HCT116 (cell line): ENCODE data around the gene DNAJC1. TPM values are rescaled to one million over a fixed set of nuclear protein-coding genes. Genes with fewer than 3 reads are reported as not detected.

ENCODE experiments used
- ATAC-seq: fragments of 200-7000 bp; cut with Tn5 transposase; 2 replicates; pipeline ENCODE4 v1.9.1; 2020; ENCODE audit warnings: mild to moderate bottlenecking, moderate library complexity
- BruUV-seq: library from RNA; stranded (reverse); fragments of 400-500 nt; replicated peaks from 2 replicates; lab custom pipeline; 2021; lab: Mats Ljungman, UMichigan
- CTCF ChIA-PET: fragments of 300-600 bp; sonication (Branson Sonifier 250); formaldehyde crosslinking; loops from one replicate; lab custom pipeline; 2021; ENCODE audit warnings: antibody characterized with exemption; lab: Charles Lee
- POLR2A ChIA-PET: fragments of 300-600, 350-600 bp; sonication (Branson Sonifier 250); formaldehyde crosslinking; loops from one replicate; lab custom pipeline; 2021; ENCODE audit warnings: antibody characterized with exemption; lab: Charles Lee
- RAD21 ChIA-PET, 2 experiments: fragments of 300-600 bp; sonication (Branson Sonifier 250); formaldehyde crosslinking; loops; one replicate each; lab custom pipeline; 2023; ENCODE audit warnings: low total read pairs in 2 of 2; ENCODE audit not compliant: uncharacterized antibody in 2 of 2, unreplicated experiment in 2 of 2, low non-redundant PET in 1 of 2; lab: Charles Lee
- DNase-seq: peaks from one replicate; pipeline ENCODE4 v3.0.0-alpha.2; 2010; ENCODE audit warnings: low read depth, low spot score
- H2AFZ ChIP-seq: fragments of 200-600 bp; shearing (Covaris generic), sonication (generic); 2 replicates; pipeline ENCODE4 v1.6.1; 2017; ENCODE audit warnings: low read depth, mixed run types, mixed read lengths, antibody characterized with exemption, low read length; ENCODE audit not compliant: poor library complexity, severe bottlenecking
- H3K27ac ChIP-seq: 2 replicates; pipeline ENCODE4 v1.5.1; 2012; ENCODE audit warnings: low read depth, low read length
- H3K27me3 ChIP-seq: fragments of 200-600 bp; sonication (generic); 2 replicates; pipeline ENCODE4 v1.6.1; 2016; ENCODE audit warnings: mixed run types, low read length, mixed read lengths; ENCODE audit not compliant: insufficient read depth
- H3K36me3 ChIP-seq, 2 experiments: fragments of 200-500 bp in 1 of 2; fragments of 200-600 bp in 1 of 2; sonication (Bioruptor generic) in 1 of 2; sonication (generic) in 1 of 2; 2 replicates each; pipeline versions ENCODE4 v1.5.1 to v1.6.1; 2014 to 2016; ENCODE audit warnings: low read length in 2 of 2, inconsistent platforms in 1 of 2, mixed read lengths in 1 of 2, mixed run types in 1 of 2; ENCODE audit not compliant: insufficient read depth in 2 of 2, control insufficient read depth in 1 of 2
- H3K4me1 ChIP-seq, 2 experiments: fragments of 200-600 bp in 1 of 2; sonication (generic) in 1 of 2; 2 replicates each; pipeline versions ENCODE4 v1.5.1 to v1.6.1; 2012 to 2017; ENCODE audit warnings: low read length in 2 of 2, inconsistent platforms in 1 of 2, mild to moderate bottlenecking in 1 of 2, mixed read lengths in 1 of 2, mixed run types in 1 of 2, moderate library complexity in 1 of 2; ENCODE audit not compliant: insufficient read depth in 2 of 2, control insufficient read depth in 1 of 2
- H3K4me2 ChIP-seq: fragments of 200-600 bp; sonication (generic); 2 replicates; pipeline ENCODE4 v1.6.1; 2017; ENCODE audit warnings: mixed run types, low read length, mixed read lengths
- H3K4me3 ChIP-seq, 2 experiments: fragments of 200-600 bp in 1 of 2; sonication (generic) in 1 of 2; replicated peaks in 1 of 2; 2 replicates each; pipeline ENCODE4 v1.5.1; 2011 to 2016; ENCODE audit warnings: low read length in 2 of 2, control low read depth in 1 of 2, low read depth in 1 of 2, mild to moderate bottlenecking in 1 of 2, mixed read lengths in 1 of 2, mixed run types in 1 of 2
- H3K79me2 ChIP-seq: fragments of 200-600 bp; sonication (generic); 2 replicates; pipeline ENCODE4 v1.6.1; 2017; ENCODE audit warnings: mild to moderate bottlenecking, mixed run types, low read length, moderate library complexity, mixed read lengths; ENCODE audit not compliant: insufficient read depth
- H3K9ac ChIP-seq: fragments of 200-600 bp; sonication (generic); 2 replicates; pipeline ENCODE4 v1.6.1; 2016; ENCODE audit warnings: low read length, mixed read lengths
- H3K9me2 ChIP-seq: fragments of 200-600 bp; sonication (generic), shearing (Covaris generic); 2 replicates; pipeline ENCODE4 v1.6.1; 2017; ENCODE audit warnings: mixed run types, mild to moderate bottlenecking, moderate library complexity; ENCODE audit not compliant: insufficient read depth
- H3K9me3 ChIP-seq, 2 experiments: fragments of 200-500 bp in 1 of 2; fragments of 200-600 bp in 1 of 2; sonication (Bioruptor generic) in 1 of 2; sonication (generic) in 1 of 2; 2 replicates each; pipeline ENCODE4 v1.6.1; 2014 to 2017; ENCODE audit warnings: low read length in 2 of 2, mixed read lengths in 2 of 2, inconsistent platforms in 1 of 2, low read depth in 1 of 2, mild to moderate bottlenecking in 1 of 2, mixed run types in 1 of 2, moderate library complexity in 1 of 2; ENCODE audit not compliant: control insufficient read depth in 1 of 2, insufficient read depth in 1 of 2
- H4K20me1 ChIP-seq: fragments of 200-600 bp; sonication (generic), shearing (Covaris generic); 2 replicates; pipeline ENCODE4 v1.6.1; 2017; ENCODE audit warnings: mixed run types, mild to moderate bottlenecking, moderate library complexity; ENCODE audit not compliant: insufficient read depth
- CBX3 ChIP-seq: IDR thresholded peaks from 2 replicates; pipeline ENCODE4 v1.6.1; 2012; ENCODE audit warnings: low read depth
- CEBPB ChIP-seq: IDR thresholded peaks from 2 replicates; pipeline ENCODE4 v1.6.1; 2012; ENCODE audit warnings: low read depth
- EGR1 ChIP-seq: IDR thresholded peaks from 2 replicates; pipeline ENCODE4 v1.6.1; 2012; ENCODE audit warnings: low read depth
- ELF1 ChIP-seq: IDR thresholded peaks from 2 replicates; pipeline ENCODE4 v1.6.1; 2012; ENCODE audit warnings: low read depth, borderline replicate concordance
- EZH2 ChIP-seq: fragments of 200-600 bp; sonication (generic); IDR thresholded peaks from 2 replicates; pipeline ENCODE4 v1.6.1; 2017; ENCODE audit warnings: antibody characterized with exemption, mixed run types
- EZH2phosphoT487 ChIP-seq: fragments of 200-600 bp; IDR thresholded peaks from 2 replicates; pipeline ENCODE4 v1.6.1; 2018; ENCODE audit warnings: antibody characterized with exemption, borderline replicate concordance
- POLR2AphosphoS5 ChIP-seq: IDR thresholded peaks from 2 replicates; pipeline ENCODE4 v1.6.1; 2011; ENCODE audit warnings: mild to moderate bottlenecking, low read depth, low read length, moderate library complexity
- SIN3A ChIP-seq: IDR thresholded peaks from 2 replicates; pipeline ENCODE4 v1.6.1; 2012; ENCODE audit warnings: low read depth
- TCF7L2 ChIP-seq: IDR thresholded peaks from 2 replicates; pipeline ENCODE4 v1.7.0; 2011; ENCODE audit warnings: borderline replicate concordance, inconsistent platforms; ENCODE audit not compliant: insufficient read depth, insufficient read length; ENCODE audit errors: extremely low read depth
- ZFX ChIP-seq: fragments of 450-650 bp; IDR thresholded peaks from 2 replicates; pipeline ENCODE4 v1.6.1; 2017
- intact Hi-C: fragments of 100-400 bp; cut with micrococcal nuclease; formaldehyde crosslinking; loops from 2 replicates; pipeline ENCODE4 v1.10.0; 2022
- total RNA-seq: library from RNA; stranded (reverse); gene quantifications from one replicate; pipeline ENCODE4 v1.2.1, GENCODE V29; 2021; ENCODE audit not compliant: unreplicated experiment
- TF ChIP-seq, protein P1 (sequence below): IDR thresholded peaks from 2 replicates; pipeline ENCODE4 v1.6.1; 2011; ENCODE audit warnings: mild to moderate bottlenecking, low read length, moderate library complexity; ENCODE audit not compliant: insufficient replicate concordance; ENCODE audit errors: extremely low read depth
- TF ChIP-seq, protein P2 (sequence below): IDR thresholded peaks from 2 replicates; pipeline ENCODE4 v1.6.1; 2012

Gene DNAJC1
- total RNA-seq, 1 experiment from 2014 or later: 17.9 TPM

DNA sequence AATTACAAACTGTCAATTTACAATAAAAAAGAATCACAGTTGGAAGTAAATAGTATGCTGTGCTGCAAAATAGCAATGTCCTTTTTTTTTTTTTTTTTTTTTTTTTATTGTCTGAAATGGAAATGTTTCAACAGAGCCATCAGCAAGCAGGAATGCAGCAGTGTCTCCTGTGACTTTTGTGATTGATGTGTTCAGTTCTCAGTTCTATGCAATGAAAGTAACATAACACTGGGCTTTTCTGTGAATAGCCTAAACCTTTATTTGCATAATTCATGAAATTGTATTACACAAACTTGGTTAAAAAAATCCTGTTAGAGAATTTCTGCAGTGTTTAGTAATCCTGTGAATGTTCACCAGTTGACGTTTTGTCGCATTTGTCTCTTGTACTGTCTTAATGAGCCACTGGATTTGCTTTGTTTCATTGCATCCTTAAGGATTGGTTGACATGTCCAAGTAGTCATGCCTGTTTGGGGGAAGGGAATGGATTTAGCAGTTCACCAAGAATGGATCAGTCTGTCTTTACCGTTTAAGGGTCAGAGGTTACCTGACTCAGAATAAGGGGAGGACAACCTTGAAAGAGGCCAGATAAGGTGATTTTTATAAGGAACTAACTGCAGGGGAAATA, 276.8 kb downstream of the DNAJC1 start:
- peaks cover 19 to 32% of the 10 kb centered on the region in 2 experiments for H3K4me1 ChIP-seq

DNA sequence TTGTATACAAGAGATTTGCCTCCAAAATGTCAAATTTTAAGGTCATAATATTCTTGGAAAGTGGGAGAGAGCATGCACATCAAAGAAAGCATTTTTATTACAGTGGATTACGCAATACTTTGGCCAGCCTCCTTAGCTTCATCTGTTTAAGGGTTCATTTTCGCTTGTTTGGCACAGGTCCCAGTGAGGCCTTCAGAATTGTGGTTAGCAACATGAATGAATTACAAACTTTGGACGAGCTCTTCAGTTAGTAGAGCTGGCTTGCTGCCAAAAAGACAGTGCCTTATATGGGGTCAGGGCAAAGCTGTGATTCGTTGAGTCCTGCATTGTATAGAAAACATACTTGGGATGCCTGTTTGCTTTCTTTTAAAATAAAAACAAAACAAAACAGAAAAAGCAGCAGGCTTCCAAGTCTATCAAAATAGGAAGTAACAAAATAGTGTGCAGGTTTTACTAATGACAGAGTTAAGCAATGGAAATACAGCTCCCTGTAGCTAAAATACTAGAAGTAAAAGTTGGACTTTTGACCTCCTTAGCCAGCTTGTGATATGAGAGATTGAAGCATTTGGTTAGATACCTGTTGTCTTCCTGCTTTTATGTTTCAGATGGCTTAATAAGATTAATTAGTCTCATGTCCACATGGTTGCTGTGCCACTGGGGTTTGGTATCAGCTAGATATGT, 278.7 kb downstream of the DNAJC1 start:
- Histone ChIP-seq H3K4me3 (no peak overlapping the region), H3K4me1 (peaks cover 19 to 32% of the 10 kb centered on the region in 2 experiments), H3K27ac (no peak overlapping the region), H3K79me2 (0 out of 2 replicates have a peak, but pooled peaks cover 14% of the 10 kb centered on the region), H3K9ac (no peak overlapping the region), H2AFZ (no peak overlapping the region), H3K9me2 (no peaks in the 10 kb centered on the region), H4K20me1 (peaks cover 15% of the 10 kb centered on the region; the same call in 1 of the 2 replicates), H3K36me3 (0 out of 4 replicates have a peak, but pooled peaks cover 0 to 5% of the 10 kb centered on the region in 2 experiments), H3K27me3 (no peaks in the 10 kb centered on the region), H3K4me2 (peak overlapping the region; percentile 50), H3K9me3 (no peaks in the 10 kb centered on the region)
- BruUV-seq: no TSS peak
- intact Hi-C loops: no loop called here
- peak; percentile 91 for ATAC-seq
- POLR2A ChIA-PET: interaction anchor here (1.4 kb wide), 1 partner anchor 8 kb away, joined by 3 read pairs; no protein-coding TSS in a partner anchor
- CTCF ChIA-PET: interaction anchor here (1.0 kb wide), 1 partner anchor 229 kb away, joined by 3 read pairs; no protein-coding TSS in a partner anchor
- peak; percentile 93 for DNase-seq
- RAD21 ChIA-PET: interaction anchor here in 1 of 2 experiments (0.6 to 1.1 kb wide), 3 partner anchors 229 to 988 kb away, joined by 3 to 4 read pairs (median 4); no protein-coding TSS in a partner anchor
- TF ChIP-seq TCF7L2 (peak; percentile 92), CEBPB (peak; percentile 99), CBX3 (peak; percentile 67), ELF1 (no peak), ZFX (no peak), POLR2AphosphoS5 (peak; percentile 59)
- TF ChIP-seq, protein P1, sequence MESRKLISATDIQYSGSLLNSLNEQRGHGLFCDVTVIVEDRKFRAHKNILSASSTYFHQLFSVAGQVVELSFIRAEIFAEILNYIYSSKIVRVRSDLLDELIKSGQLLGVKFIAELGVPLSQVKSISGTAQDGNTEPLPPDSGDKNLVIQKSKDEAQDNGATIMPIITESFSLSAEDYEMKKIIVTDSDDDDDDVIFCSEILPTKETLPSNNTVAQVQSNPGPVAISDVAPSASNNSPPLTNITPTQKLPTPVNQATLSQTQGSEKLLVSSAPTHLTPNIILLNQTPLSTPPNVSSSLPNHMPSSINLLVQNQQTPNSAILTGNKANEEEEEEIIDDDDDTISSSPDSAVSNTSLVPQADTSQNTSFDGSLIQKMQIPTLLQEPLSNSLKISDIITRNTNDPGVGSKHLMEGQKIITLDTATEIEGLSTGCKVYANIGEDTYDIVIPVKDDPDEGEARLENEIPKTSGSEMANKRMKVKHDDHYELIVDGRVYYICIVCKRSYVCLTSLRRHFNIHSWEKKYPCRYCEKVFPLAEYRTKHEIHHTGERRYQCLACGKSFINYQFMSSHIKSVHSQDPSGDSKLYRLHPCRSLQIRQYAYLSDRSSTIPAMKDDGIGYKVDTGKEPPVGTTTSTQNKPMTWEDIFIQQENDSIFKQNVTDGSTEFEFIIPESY: no peak

More for the DNA sequence above, 276.8 kb downstream of the DNAJC1 start:
- Histone ChIP-seq H3K27me3 (no peaks in the 10 kb centered on the region), H4K20me1 (peaks cover 15% of the 10 kb centered on the region; the same call in 1 of the 2 replicates), H3K79me2 (0 out of 2 replicates have a peak, but pooled peaks cover 11% of the 10 kb centered on the region), H3K36me3 (peaks cover 0 to 5% of the 10 kb centered on the region in 2 experiments; a peak in 1 of 4 replicates), H3K9me2 (no peaks in the 10 kb centered on the region), H3K27ac (no peak overlapping the region), H3K9ac (no peak overlapping the region), H3K9me3 (no peaks in the 10 kb centered on the region), H3K4me3 (no peak overlapping the region), H3K4me2 (no peak overlapping the region), H2AFZ (no peak overlapping the region)
- ChIA-PET CTCF (no interaction called here), POLR2A (no interaction called here)
- intact Hi-C loops: no loop called here
- no peak for ATAC-seq
- TF ChIP-seq ZFX (no peak), SIN3A (no peak), POLR2AphosphoS5 (no peak), CEBPB (no peak), EZH2 (no peak), EGR1 (no peak), CBX3 (no peak), EZH2phosphoT487 (no peak), TCF7L2 (no peak)
- TF ChIP-seq, protein P2, sequence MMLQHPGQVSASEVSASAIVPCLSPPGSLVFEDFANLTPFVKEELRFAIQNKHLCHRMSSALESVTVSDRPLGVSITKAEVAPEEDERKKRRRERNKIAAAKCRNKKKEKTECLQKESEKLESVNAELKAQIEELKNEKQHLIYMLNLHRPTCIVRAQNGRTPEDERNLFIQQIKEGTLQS: no peak
- TF ChIP-seq, all 23 proteins: peak for 0
- BruUV-seq: no TSS peak
- RAD21 ChIA-PET: no interaction called here
- DNase-seq: no peak
